NB4 (cell line): ENCODE data around the gene TMEM259.

Experiments used
- CTCF ChIP-seq: IDR thresholded peaks from one replicate; pipeline ENCODE4 v1.5.1; 2012; ENCODE audit warnings: low read depth, low read length
- MYC ChIP-seq: IDR thresholded peaks from 2 replicates; pipeline ENCODE4 v1.6.1; 2011; ENCODE audit warnings: low read depth, low read length
- POLR2A ChIP-seq: IDR thresholded peaks from 2 replicates; pipeline ENCODE4 v1.6.1; 2011; ENCODE audit warnings: mild to moderate bottlenecking; ENCODE audit not compliant: insufficient read length; ENCODE audit errors: extremely low read depth

GRCh38 chr19:996051-996838, 24.7 kb downstream of the TMEM259 start:
- TF ChIP-seq CTCF (no peak), MYC (no peak), POLR2A (no peak)
